Epithelial cell of esophagus (primary cell): Measurements from ENCODE around the gene LASP1.

Experiments used
- DNase-seq: peaks from one replicate; pipeline ENCODE4 v3.0.0; 2010; ENCODE audit warnings: low read depth
- H3K4me3 ChIP-seq: 2 replicates; pipeline ENCODE4 v1.5.1; 2011; ENCODE audit warnings: mild to moderate bottlenecking, low read length, control low read depth
- TF ChIP-seq, protein P1 (sequence below): IDR thresholded peaks from 2 replicates; pipeline ENCODE4 v1.5.1; 2011; ENCODE audit warnings: low read depth, mild to moderate bottlenecking, low read length, control low read depth, inconsistent platforms; ENCODE audit not compliant: insufficient read depth; ENCODE audit errors: missing control alignments

LASP1 gene

DNA sequence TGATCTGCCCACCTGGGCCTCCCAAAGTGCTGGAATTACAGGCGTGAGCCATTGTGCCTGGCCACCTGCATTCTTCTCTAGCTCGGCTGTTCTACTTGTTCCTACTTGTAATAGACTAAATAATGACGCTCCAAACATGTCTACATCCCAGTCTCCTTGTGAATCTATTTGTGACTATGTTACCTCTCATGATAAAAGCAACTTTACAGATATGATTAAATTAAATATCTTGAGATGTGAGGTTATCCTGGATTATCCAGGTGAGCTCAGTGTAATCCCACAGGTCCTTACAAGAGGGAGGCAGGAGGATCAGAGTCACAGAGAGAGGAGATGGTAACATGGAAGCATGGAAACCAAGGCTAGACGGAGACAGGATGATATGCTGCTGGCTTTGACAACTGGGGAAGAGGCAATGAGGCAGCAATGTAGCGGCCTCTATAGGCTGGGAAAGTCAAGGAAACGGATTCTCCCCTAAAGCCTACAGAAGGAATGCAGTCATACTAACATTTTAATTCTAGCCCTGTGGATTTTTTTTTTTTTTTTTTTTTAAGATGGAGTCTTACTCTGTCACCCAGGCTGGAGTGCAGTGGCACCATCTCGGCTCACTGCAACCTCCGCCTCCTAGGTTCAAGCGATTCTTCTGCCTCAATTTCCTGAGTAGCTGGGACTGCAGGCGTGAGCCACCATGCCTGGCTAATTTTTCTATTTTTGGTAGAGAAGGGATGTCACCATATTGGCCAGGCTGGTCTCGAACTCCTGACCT, 5.0 kb upstream of the LASP1 start:
- TF ChIP-seq, protein P1, sequence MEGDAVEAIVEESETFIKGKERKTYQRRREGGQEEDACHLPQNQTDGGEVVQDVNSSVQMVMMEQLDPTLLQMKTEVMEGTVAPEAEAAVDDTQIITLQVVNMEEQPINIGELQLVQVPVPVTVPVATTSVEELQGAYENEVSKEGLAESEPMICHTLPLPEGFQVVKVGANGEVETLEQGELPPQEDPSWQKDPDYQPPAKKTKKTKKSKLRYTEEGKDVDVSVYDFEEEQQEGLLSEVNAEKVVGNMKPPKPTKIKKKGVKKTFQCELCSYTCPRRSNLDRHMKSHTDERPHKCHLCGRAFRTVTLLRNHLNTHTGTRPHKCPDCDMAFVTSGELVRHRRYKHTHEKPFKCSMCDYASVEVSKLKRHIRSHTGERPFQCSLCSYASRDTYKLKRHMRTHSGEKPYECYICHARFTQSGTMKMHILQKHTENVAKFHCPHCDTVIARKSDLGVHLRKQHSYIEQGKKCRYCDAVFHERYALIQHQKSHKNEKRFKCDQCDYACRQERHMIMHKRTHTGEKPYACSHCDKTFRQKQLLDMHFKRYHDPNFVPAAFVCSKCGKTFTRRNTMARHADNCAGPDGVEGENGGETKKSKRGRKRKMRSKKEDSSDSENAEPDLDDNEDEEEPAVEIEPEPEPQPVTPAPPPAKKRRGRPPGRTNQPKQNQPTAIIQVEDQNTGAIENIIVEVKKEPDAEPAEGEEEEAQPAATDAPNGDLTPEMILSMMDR: peak; percentile 70
- peak; percentile 85 for DNase-seq
- H3K4me3 ChIP-seq: no peak overlapping the region

DNA sequence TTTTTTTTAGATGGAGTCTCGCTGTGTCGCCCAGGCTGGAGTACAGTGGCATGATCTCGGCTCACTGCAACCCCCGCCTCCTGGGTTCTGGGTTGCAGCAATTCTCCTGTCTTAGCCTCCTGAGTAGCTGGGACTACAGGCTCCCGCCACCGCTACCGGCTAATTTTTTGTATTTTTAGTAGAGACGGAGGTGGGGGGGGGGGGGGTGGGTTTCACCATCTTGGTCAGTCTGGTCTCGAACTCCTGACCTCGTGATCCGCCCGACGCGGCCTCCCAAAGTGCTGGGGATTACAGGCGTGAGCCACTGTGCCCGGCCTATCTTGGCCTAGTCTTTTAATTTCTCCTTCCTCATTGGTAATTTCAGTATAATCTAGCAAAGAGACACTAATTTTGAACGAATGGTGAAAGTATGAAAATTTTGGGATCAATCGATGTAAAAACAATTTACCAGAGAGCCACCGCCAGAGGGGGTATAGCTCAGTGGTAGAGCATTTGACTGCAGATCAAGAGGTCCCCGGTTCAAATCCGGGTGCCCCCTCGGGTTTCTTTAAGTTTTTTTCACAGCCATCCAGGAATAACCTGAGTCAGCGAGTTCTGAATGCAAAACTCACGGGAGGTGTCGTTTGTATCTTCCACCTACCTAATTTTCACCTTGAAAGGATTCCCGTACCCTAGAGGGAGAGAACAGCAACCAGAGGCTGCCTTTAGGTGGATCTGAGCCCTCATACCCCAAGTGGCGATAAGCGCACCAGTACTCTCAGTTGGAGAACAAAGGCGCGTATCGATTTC, 2.5 kb upstream of the LASP1 start:
- DNase-seq: peak; percentile 71
- TF ChIP-seq, protein P1: peak; percentile 18

DNA sequence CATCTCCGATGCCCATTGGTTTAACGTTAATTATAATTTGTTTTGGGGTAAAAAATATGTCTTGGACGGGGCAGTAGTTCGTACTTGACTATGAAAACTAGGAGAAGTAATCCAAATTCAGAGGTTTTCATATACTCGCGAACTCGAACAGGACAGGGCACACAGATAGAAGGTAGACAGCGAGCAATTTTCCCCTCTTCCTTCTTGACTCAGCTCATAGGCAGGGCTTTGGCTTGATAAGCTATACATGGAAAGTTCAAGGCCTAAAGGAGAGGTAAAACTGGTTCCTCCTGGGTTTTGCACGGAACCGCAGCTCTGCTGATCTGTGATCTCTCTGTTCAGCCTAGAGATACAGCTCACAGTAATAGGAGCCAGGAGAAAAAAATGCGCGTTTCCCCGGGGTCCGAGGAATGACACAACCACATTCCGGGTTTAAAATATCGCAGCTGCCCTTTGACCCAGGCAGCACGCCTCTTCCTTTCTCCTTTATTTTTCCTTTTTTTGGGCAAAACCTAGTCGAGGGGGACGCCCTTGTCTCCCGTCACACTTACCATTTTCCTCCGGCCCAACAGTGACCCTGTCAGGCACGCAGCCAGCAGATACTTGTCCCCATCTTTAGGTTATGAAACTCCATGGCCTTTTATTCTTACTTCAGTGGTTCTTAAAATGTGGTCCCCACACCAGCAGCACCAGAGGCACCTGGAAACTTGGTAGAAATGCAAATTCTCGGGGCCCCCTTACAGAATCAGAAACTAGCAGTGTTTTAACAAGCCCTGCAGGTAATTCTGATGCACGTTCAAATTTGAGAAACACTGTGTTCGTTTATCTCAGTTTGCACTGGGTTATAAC, 1.7 kb upstream of the LASP1 start:
- TF ChIP-seq, protein P1: no peak
- DNase-seq: peak; percentile 77
- H3K4me3 ChIP-seq: peak overlapping the region; percentile 93

More for the DNA sequence above, 2.5 kb upstream of the LASP1 start:
- peak overlapping the region; percentile 28 for H3K4me3 ChIP-seq

DNA sequence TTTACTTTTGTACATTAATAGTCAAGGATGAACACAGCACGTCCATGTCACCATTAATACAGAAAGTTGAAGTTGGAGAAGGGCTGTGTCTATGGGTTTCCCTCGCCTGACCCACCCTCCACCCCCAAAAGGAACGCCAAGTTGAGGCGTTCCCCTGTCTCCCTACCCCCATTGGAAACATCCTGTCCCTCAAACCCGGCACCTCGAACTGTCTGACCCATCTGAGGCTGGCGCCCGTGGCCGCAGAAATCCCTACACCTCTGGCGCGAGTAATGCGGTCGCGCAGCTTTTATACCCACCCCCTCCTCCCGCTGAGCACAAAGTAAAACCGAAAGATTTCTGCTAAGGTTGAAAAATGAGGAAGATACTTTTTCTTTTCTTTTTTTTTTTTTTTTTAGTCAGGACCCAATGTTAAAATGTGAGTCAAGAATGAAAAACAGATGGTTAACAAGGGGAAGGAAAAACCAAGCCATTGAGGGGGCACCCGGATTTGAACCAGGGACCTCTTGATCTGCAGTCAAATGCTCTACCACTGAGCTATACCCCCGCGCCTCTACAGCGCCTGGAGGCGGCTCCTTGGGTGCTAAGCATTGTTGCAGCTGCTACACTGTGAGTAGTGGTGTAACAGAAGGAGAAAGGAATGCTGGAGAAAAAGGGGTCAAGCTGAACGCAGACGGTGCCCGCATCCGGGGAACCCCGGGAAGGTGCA, 887 bp upstream of the LASP1 start:
- peak; percentile 86 for DNase-seq
- H3K4me3 ChIP-seq: peak overlapping the region; percentile 93
- TF ChIP-seq, protein P1: peak; percentile 36

DNA sequence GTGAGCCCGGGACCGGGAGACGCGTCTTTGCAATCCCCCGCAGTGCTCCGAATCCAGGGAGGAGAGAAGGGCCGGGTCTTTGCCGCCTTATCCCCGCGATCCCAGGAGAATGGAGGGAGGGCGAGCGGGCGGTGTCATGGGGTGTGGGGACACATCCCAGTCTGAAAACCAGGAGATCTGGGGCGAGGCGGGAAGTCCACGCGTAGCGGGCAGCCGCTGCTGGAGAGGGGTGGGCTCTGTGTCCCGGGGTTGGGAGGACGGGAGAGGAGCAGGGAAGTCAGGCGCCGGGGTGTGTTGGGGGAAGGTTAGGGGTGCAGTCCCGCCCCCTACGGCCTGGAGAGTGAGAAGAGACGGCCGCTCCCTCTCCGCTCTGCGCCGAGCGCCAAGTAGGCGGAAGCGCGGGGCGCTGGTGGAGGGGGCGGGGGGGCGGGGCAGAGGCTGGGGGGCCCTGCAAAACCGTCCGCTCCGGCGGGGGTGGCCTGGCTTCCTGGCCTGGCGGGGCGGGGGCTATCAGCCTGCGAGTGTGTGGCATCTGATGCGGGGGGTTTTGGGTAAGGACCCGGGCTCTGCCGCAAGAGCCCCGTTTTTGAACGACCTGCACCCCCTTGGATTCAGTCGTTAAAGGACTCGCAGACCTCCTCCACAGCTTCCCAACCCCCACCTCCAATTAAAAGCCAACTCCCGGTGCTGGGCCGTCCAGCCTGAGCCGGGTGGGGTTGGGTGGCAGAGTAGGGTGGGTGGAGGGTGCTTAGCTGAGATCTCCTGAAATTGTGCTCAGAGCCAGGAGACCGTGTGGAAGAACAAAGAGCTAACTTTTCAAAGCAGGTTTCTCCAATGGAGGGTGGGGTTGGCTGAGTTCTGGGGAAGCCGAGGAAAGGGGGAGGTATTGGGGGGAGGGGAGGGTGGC, 654 bp downstream of the LASP1 start:
- TF ChIP-seq, protein P1: peak; percentile 0
- peak overlapping the region; percentile 93 for H3K4me3 ChIP-seq
- DNase-seq: peak; percentile 60
